Measurements from ENCODE around the gene PLXNB3. TPM values are rescaled to one million over a fixed set of nuclear protein-coding genes. Genes with fewer than 3 reads are reported as not detected.
A peak's percentile ranks its signal among the peaks of the same experiment; 100 is the strongest.

PLXNB3 gene
- total and polyA plus RNA-seq, 2 donors (not counting 1 experiment from before 2014, with no cell fraction given), result 1.9 to 4.3 TPM

DNA sequence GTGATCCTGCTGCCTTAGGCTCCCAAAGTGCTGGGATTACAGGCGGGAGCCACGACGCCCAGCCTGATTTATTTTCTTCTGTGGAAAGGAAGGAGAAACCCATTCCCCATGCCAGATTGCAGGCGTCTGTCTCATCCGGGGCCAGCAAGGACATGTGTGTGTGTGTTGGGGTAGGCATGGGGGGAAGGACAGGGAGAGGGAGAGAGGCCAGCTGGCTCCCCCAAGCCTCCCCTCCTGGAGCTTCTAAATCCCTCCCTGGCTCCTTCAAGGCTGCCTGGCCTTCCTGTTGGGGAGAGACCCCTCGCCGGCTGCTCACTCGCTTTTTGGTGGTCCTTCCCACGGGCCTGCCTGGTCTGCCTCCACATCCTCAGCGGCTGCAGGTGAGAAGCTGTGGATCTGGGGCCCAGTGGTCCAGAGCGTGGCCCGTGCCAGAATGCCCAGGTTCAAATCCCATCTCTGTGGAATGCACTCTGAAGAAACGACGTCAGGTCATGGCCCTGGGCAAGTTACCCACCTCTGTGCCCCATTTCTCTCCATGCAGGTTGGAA lies 1.3 kb upstream of the PLXNB3 start:
- Histone ChIP-seq H3K79me2 (ENCODE audit: control insufficient read depth, insufficient read depth, low read length) (no peaks in the 10 kb centered on the region), H3K4me2 (ENCODE audit: extremely low read depth, insufficient read depth, low read length) (no peak overlapping the region), H3K4me1 (ENCODE audit: control insufficient read depth, extremely low read depth, insufficient read depth, low read length) (peaks cover 3% of the 10 kb centered on the region), H4K20me1 (ENCODE audit: control insufficient read depth, extremely low read depth, insufficient read depth, low read length) (no peaks in the 10 kb centered on the region), H3K27me3 (ENCODE audit: control insufficient read depth, insufficient read depth, low read length) (no peaks in the 10 kb centered on the region), H2AFZ (ENCODE audit: low read length) (no peak overlapping the region), H3K27ac (ENCODE audit: insufficient read depth, low read length) (no peak overlapping the region), H3K4me3 (replicated peaks in 1 of 4; ENCODE audit: control extremely low read depth in 1 of 4, insufficient read depth in 1 of 4, low read depth in 3 of 4, low read length in 4 of 4) (no peak overlapping the region), H3K9me3 (ENCODE audit: control insufficient read depth, insufficient read depth, low read depth, low read length) (no peaks in the 10 kb centered on the region), H3K36me3 (ENCODE audit: control insufficient read depth, insufficient read depth, low read length) (no peaks in the 10 kb centered on the region), H3K9ac (ENCODE audit: insufficient read depth, low read length) (no peak overlapping the region)
- no peak for TF ChIP-seq EZH2 (IDR thresholded peaks at IDR 0.05; ENCODE audit: low read length, missing control alignments)
- TF ChIP-seq, protein P1, sequence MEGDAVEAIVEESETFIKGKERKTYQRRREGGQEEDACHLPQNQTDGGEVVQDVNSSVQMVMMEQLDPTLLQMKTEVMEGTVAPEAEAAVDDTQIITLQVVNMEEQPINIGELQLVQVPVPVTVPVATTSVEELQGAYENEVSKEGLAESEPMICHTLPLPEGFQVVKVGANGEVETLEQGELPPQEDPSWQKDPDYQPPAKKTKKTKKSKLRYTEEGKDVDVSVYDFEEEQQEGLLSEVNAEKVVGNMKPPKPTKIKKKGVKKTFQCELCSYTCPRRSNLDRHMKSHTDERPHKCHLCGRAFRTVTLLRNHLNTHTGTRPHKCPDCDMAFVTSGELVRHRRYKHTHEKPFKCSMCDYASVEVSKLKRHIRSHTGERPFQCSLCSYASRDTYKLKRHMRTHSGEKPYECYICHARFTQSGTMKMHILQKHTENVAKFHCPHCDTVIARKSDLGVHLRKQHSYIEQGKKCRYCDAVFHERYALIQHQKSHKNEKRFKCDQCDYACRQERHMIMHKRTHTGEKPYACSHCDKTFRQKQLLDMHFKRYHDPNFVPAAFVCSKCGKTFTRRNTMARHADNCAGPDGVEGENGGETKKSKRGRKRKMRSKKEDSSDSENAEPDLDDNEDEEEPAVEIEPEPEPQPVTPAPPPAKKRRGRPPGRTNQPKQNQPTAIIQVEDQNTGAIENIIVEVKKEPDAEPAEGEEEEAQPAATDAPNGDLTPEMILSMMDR (conservative IDR thresholded peaks at IDR 0.05 in 1 of 2, IDR thresholded peaks at IDR 0.05 in 1 of 2; ENCODE audit: low read depth in 1 of 2, low read length in 2 of 2), result no peak
- no peak for DNase-seq (ENCODE audit: low read depth in 2 of 2)

DNA sequence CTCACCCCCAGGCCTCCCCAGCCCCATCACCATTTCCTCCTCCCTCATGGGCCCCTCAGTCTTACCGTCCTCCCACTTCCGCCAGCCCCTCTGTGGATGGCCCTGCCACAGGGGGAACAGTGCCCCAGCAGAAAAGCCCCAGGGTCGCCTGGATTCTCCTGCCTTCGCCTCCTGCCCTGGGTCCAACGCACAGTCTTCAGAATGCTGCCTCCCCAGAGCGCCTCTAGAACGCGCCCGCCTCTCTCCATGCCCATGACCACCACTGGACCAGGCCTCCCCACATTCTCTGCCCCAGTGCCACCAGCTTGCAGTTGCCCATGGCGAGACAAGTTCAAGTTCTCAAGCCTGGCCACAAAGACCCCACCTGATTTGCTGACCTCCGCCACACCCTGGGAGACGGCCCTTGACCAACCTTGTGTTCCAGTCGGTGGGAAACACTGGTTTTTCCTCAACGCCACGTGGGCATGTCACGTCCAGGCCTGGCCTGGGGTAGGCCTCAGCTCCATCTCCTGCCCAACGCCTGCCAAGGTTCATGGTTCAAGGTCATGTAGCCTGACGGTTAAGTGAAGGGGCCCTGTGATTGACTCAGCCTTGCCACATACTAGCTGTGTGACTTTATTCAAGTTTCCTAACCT lies 634 bp upstream of the PLXNB3 start:
- Histone ChIP-seq H3K79me2 (ENCODE audit: control insufficient read depth, insufficient read depth, low read length) (no peaks in the 10 kb centered on the region), H3K27ac (ENCODE audit: insufficient read depth, low read length) (no peak overlapping the region), H3K36me3 (ENCODE audit: control insufficient read depth, insufficient read depth, low read length) (no peaks in the 10 kb centered on the region), H3K9ac (ENCODE audit: insufficient read depth, low read length) (no peak overlapping the region), H2AFZ (ENCODE audit: low read length) (no peak overlapping the region), H3K4me2 (ENCODE audit: extremely low read depth, insufficient read depth, low read length) (no peak overlapping the region), H3K4me1 (ENCODE audit: control insufficient read depth, extremely low read depth, insufficient read depth, low read length) (peaks cover 3% of the 10 kb centered on the region), H3K9me3 (ENCODE audit: control insufficient read depth, insufficient read depth, low read depth, low read length) (no peaks in the 10 kb centered on the region), H4K20me1 (ENCODE audit: control insufficient read depth, extremely low read depth, insufficient read depth, low read length) (no peaks in the 10 kb centered on the region), H3K27me3 (ENCODE audit: control insufficient read depth, insufficient read depth, low read length) (no peaks in the 10 kb centered on the region), H3K4me3 (replicated peaks in 1 of 4; ENCODE audit: control extremely low read depth in 1 of 4, insufficient read depth in 1 of 4, low read depth in 3 of 4, low read length in 4 of 4) (no peak overlapping the region)
- DNase-seq (ENCODE audit: low read depth in 2 of 2), result no peak
- TF ChIP-seq EZH2 (IDR thresholded peaks at IDR 0.05; ENCODE audit: low read length, missing control alignments), result no peak
- TF ChIP-seq, protein P1 (conservative IDR thresholded peaks at IDR 0.05 in 1 of 2, IDR thresholded peaks at IDR 0.05 in 1 of 2; ENCODE audit: low read depth in 1 of 2, low read length in 2 of 2), result no peak

DNA sequence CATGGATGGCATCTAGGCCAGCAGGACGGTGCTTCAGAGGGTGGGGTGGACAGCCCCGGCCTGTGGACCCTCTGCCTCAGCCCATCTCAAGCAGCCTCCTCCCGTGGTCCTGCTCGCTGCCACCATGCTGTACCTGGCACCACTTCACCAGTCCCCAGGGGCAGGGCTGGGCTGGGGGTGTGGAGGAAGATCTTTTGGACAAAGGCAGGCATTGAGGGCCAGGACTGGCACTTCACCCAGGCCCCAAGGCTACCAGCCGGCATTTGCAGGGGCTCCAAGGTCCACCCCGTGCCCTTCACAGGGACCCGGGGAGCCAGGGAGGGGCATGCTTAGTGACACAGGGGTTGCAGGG lies 713 bp downstream of the PLXNB3 start:
- Histone ChIP-seq H2AFZ (ENCODE audit: low read length) (no peak overlapping the region), H3K27ac (ENCODE audit: insufficient read depth, low read length) (no peak overlapping the region), H3K27me3 (ENCODE audit: control insufficient read depth, insufficient read depth, low read length) (no peaks in the 10 kb centered on the region), H3K4me3 (replicated peaks in 1 of 4; ENCODE audit: control extremely low read depth in 1 of 4, insufficient read depth in 1 of 4, low read depth in 3 of 4, low read length in 4 of 4) (peak overlapping the region in 1 of 4 experiments; percentile 48), H3K4me2 (ENCODE audit: extremely low read depth, insufficient read depth, low read length) (no peak overlapping the region), H3K79me2 (ENCODE audit: control insufficient read depth, insufficient read depth, low read length) (no peaks in the 10 kb centered on the region), H3K9me3 (ENCODE audit: control insufficient read depth, insufficient read depth, low read depth, low read length) (no peaks in the 10 kb centered on the region), H3K4me1 (ENCODE audit: control insufficient read depth, extremely low read depth, insufficient read depth, low read length) (peaks cover 3% of the 10 kb centered on the region), H3K9ac (ENCODE audit: insufficient read depth, low read length) (no peak overlapping the region), H3K36me3 (ENCODE audit: control insufficient read depth, insufficient read depth, low read length) (no peaks in the 10 kb centered on the region), H4K20me1 (ENCODE audit: control insufficient read depth, extremely low read depth, insufficient read depth, low read length) (no peaks in the 10 kb centered on the region)
- TF ChIP-seq EZH2 (IDR thresholded peaks at IDR 0.05; ENCODE audit: low read length, missing control alignments), result no peak
- TF ChIP-seq, protein P1 (conservative IDR thresholded peaks at IDR 0.05 in 1 of 2, IDR thresholded peaks at IDR 0.05 in 1 of 2; ENCODE audit: low read depth in 1 of 2, low read length in 2 of 2), result no peak
- DNase-seq (ENCODE audit: low read depth in 2 of 2), result no peak

Measured in fibroblast of lung (primary cell).